HCT116 (cell line): Measurements from ENCODE around the gene ITGB7. TPM values are rescaled to one million over a fixed set of nuclear protein-coding genes. Genes with fewer than 3 reads are reported as not detected.

Experiments used
- ATAC-seq: fragments of 200-7000 bp; cut with Tn5 transposase; 2 replicates; pipeline ENCODE4 v1.9.1; 2020; ENCODE audit warnings: mild to moderate bottlenecking, moderate library complexity
- BruUV-seq: library from RNA; stranded (reverse); fragments of 400-500 nt; replicated peaks from 2 replicates; lab custom pipeline; 2021; lab: Mats Ljungman, UMichigan
- CTCF ChIA-PET: fragments of 300-600 bp; sonication (Branson Sonifier 250); formaldehyde crosslinking; loops from one replicate; lab custom pipeline; 2021; ENCODE audit warnings: antibody characterized with exemption; lab: Charles Lee
- POLR2A ChIA-PET: fragments of 300-600, 350-600 bp; sonication (Branson Sonifier 250); formaldehyde crosslinking; loops from one replicate; lab custom pipeline; 2021; ENCODE audit warnings: antibody characterized with exemption; lab: Charles Lee
- RAD21 ChIA-PET, 2 experiments: fragments of 300-600 bp; sonication (Branson Sonifier 250); formaldehyde crosslinking; loops; one replicate each; lab custom pipeline; 2023; ENCODE audit warnings: low total read pairs in 2 of 2; ENCODE audit not compliant: uncharacterized antibody in 2 of 2, unreplicated experiment in 2 of 2, low non-redundant PET in 1 of 2; lab: Charles Lee
- DNase-seq: peaks from one replicate; pipeline ENCODE4 v3.0.0-alpha.2; 2010; ENCODE audit warnings: low read depth, low spot score
- H2AFZ ChIP-seq: fragments of 200-600 bp; shearing (Covaris generic), sonication (generic); 2 replicates; pipeline ENCODE4 v1.6.1; 2017; ENCODE audit warnings: low read depth, mixed run types, mixed read lengths, antibody characterized with exemption, low read length; ENCODE audit not compliant: poor library complexity, severe bottlenecking
- H3K27ac ChIP-seq: 2 replicates; pipeline ENCODE4 v1.5.1; 2012; ENCODE audit warnings: low read depth, low read length
- H3K27me3 ChIP-seq: fragments of 200-600 bp; sonication (generic); 2 replicates; pipeline ENCODE4 v1.6.1; 2016; ENCODE audit warnings: mixed run types, low read length, mixed read lengths; ENCODE audit not compliant: insufficient read depth
- H3K36me3 ChIP-seq, 2 experiments: fragments of 200-500 bp in 1 of 2; fragments of 200-600 bp in 1 of 2; sonication (Bioruptor generic) in 1 of 2; sonication (generic) in 1 of 2; 2 replicates each; pipeline versions ENCODE4 v1.5.1 to v1.6.1; 2014 to 2016; ENCODE audit warnings: low read length in 2 of 2, inconsistent platforms in 1 of 2, mixed read lengths in 1 of 2, mixed run types in 1 of 2; ENCODE audit not compliant: insufficient read depth in 2 of 2, control insufficient read depth in 1 of 2
- H3K4me1 ChIP-seq, 2 experiments: fragments of 200-600 bp in 1 of 2; sonication (generic) in 1 of 2; 2 replicates each; pipeline versions ENCODE4 v1.5.1 to v1.6.1; 2012 to 2017; ENCODE audit warnings: low read length in 2 of 2, inconsistent platforms in 1 of 2, mild to moderate bottlenecking in 1 of 2, mixed read lengths in 1 of 2, mixed run types in 1 of 2, moderate library complexity in 1 of 2; ENCODE audit not compliant: insufficient read depth in 2 of 2, control insufficient read depth in 1 of 2
- H3K4me2 ChIP-seq: fragments of 200-600 bp; sonication (generic); 2 replicates; pipeline ENCODE4 v1.6.1; 2017; ENCODE audit warnings: mixed run types, low read length, mixed read lengths
- H3K4me3 ChIP-seq, 2 experiments: fragments of 200-600 bp in 1 of 2; sonication (generic) in 1 of 2; replicated peaks in 1 of 2; 2 replicates each; pipeline ENCODE4 v1.5.1; 2011 to 2016; ENCODE audit warnings: low read length in 2 of 2, control low read depth in 1 of 2, low read depth in 1 of 2, mild to moderate bottlenecking in 1 of 2, mixed read lengths in 1 of 2, mixed run types in 1 of 2
- H3K79me2 ChIP-seq: fragments of 200-600 bp; sonication (generic); 2 replicates; pipeline ENCODE4 v1.6.1; 2017; ENCODE audit warnings: mild to moderate bottlenecking, mixed run types, low read length, moderate library complexity, mixed read lengths; ENCODE audit not compliant: insufficient read depth
- H3K9ac ChIP-seq: fragments of 200-600 bp; sonication (generic); 2 replicates; pipeline ENCODE4 v1.6.1; 2016; ENCODE audit warnings: low read length, mixed read lengths
- H3K9me2 ChIP-seq: fragments of 200-600 bp; sonication (generic), shearing (Covaris generic); 2 replicates; pipeline ENCODE4 v1.6.1; 2017; ENCODE audit warnings: mixed run types, mild to moderate bottlenecking, moderate library complexity; ENCODE audit not compliant: insufficient read depth
- H3K9me3 ChIP-seq, 2 experiments: fragments of 200-500 bp in 1 of 2; fragments of 200-600 bp in 1 of 2; sonication (Bioruptor generic) in 1 of 2; sonication (generic) in 1 of 2; 2 replicates each; pipeline ENCODE4 v1.6.1; 2014 to 2017; ENCODE audit warnings: low read length in 2 of 2, mixed read lengths in 2 of 2, inconsistent platforms in 1 of 2, low read depth in 1 of 2, mild to moderate bottlenecking in 1 of 2, mixed run types in 1 of 2, moderate library complexity in 1 of 2; ENCODE audit not compliant: control insufficient read depth in 1 of 2, insufficient read depth in 1 of 2
- H4K20me1 ChIP-seq: fragments of 200-600 bp; sonication (generic), shearing (Covaris generic); 2 replicates; pipeline ENCODE4 v1.6.1; 2017; ENCODE audit warnings: mixed run types, mild to moderate bottlenecking, moderate library complexity; ENCODE audit not compliant: insufficient read depth
- CEBPB ChIP-seq: IDR thresholded peaks from 2 replicates; pipeline ENCODE4 v1.6.1; 2012; ENCODE audit warnings: low read depth
- CTCF ChIP-seq, 3 experiments: fragments of 200-600 bp in 1 of 3; sonication (generic) in 1 of 3; IDR thresholded peaks in 2 of 3; conservative IDR thresholded peaks in 1 of 3; 2 replicates each; pipeline ENCODE4 v1.5.1; 2012 to 2017; ENCODE audit warnings: low read depth in 2 of 3, low read length in 2 of 3, antibody characterized with exemption in 1 of 3, borderline replicate concordance in 1 of 3, control low read depth in 1 of 3, mild to moderate bottlenecking in 1 of 3, mixed read lengths in 1 of 3, mixed run types in 1 of 3, moderate library complexity in 1 of 3; ENCODE audit not compliant: insufficient read depth in 1 of 3
- ELF1 ChIP-seq: IDR thresholded peaks from 2 replicates; pipeline ENCODE4 v1.6.1; 2012; ENCODE audit warnings: low read depth, borderline replicate concordance
- EZH2 ChIP-seq: fragments of 200-600 bp; sonication (generic); IDR thresholded peaks from 2 replicates; pipeline ENCODE4 v1.6.1; 2017; ENCODE audit warnings: antibody characterized with exemption, mixed run types
- JUND ChIP-seq: IDR thresholded peaks from 2 replicates; pipeline ENCODE4 v1.6.1; 2012
- MAX ChIP-seq: IDR thresholded peaks from 2 replicates; pipeline ENCODE4 v1.6.1; 2012
- POLR2AphosphoS5 ChIP-seq: IDR thresholded peaks from 2 replicates; pipeline ENCODE4 v1.6.1; 2011; ENCODE audit warnings: mild to moderate bottlenecking, low read depth, low read length, moderate library complexity
- REST ChIP-seq: IDR thresholded peaks from 2 replicates; pipeline ENCODE4 v1.6.1; 2012; ENCODE audit warnings: low read depth
- SIN3A ChIP-seq: IDR thresholded peaks from 2 replicates; pipeline ENCODE4 v1.6.1; 2012; ENCODE audit warnings: low read depth
- SP1 ChIP-seq: IDR thresholded peaks from 2 replicates; pipeline ENCODE4 v1.6.1; 2012; ENCODE audit warnings: low read depth
- SRF ChIP-seq: IDR thresholded peaks from 2 replicates; pipeline ENCODE4 v1.6.1; 2012; ENCODE audit warnings: low read depth
- ZBTB33 ChIP-seq: IDR thresholded peaks from 2 replicates; pipeline ENCODE4 v1.6.1; 2011; ENCODE audit warnings: mild to moderate bottlenecking, low read length, moderate library complexity; ENCODE audit not compliant: insufficient replicate concordance; ENCODE audit errors: extremely low read depth
- intact Hi-C: fragments of 100-400 bp; cut with micrococcal nuclease; formaldehyde crosslinking; loops from 2 replicates; pipeline ENCODE4 v1.10.0; 2022
- total RNA-seq: library from RNA; stranded (reverse); gene quantifications from one replicate; pipeline ENCODE4 v1.2.1, GENCODE V29; 2021; ENCODE audit not compliant: unreplicated experiment

Gene ITGB7
- total RNA-seq, 1 experiment from 2014 or later, result 1.9 TPM

- H3K4me1 ChIP-seq, result peaks cover 3 to 28% of the 10 kb centered on the region in 2 experiments; a peak in 3 of 4 replicates
- no peak overlapping the region for H3K4me3 ChIP-seq
- ATAC-seq, result no peak
- H3K36me3 ChIP-seq, result no peaks in the 10 kb centered on the region
- TF ChIP-seq EZH2 (no peak), JUND (no peak), SIN3A (no peak), ZBTB33 (no peak)
- TF ChIP-seq, all 23 proteins: peak for 0
- BruUV-seq, result no TSS peak
- Histone ChIP-seq H3K27ac (no peak overlapping the region), H3K9me3 (no peaks in the 10 kb centered on the region), H3K27me3 (no peaks in the 10 kb centered on the region), H3K9ac (no peak overlapping the region), H2AFZ (no peak overlapping the region), H3K79me2 (no peaks in the 10 kb centered on the region), H3K9me2 (no peaks in the 10 kb centered on the region), H4K20me1 (no peaks in the 10 kb centered on the region), H3K4me2 (no peak overlapping the region)
- CTCF ChIA-PET, result no interaction called here
- intact Hi-C loops, result no loop called here
- DNase-seq, result no peak
- RAD21 ChIA-PET, result no interaction called here
- POLR2A ChIA-PET, result no interaction called here
Observed at GRCh38 chr12:53200458-53201176, 6.4 kb downstream of the ITGB7 start.

GRCh38 chr12:53200107-53200457 lies 7.0 kb downstream of the ITGB7 start:
- Histone ChIP-seq H2AFZ (no peak overlapping the region), H3K4me2 (no peak overlapping the region), H3K27ac (no peak overlapping the region), H3K9me2 (no peaks in the 10 kb centered on the region), H3K36me3 (no peaks in the 10 kb centered on the region), H3K4me3 (no peak overlapping the region), H3K9me3 (no peaks in the 10 kb centered on the region), H4K20me1 (no peaks in the 10 kb centered on the region), H3K79me2 (no peaks in the 10 kb centered on the region), H3K9ac (no peak overlapping the region), H3K27me3 (no peaks in the 10 kb centered on the region), H3K4me1 (peaks cover 3 to 26% of the 10 kb centered on the region in 2 experiments; a peak in 3 of 4 replicates)
- no peak for DNase-seq
- ChIA-PET POLR2A (no interaction called here), RAD21 (no interaction called here), CTCF (no interaction called here)
- no TSS peak for BruUV-seq
- intact Hi-C loops, result no loop called here
- no peak for ATAC-seq
- TF ChIP-seq POLR2AphosphoS5, result no peak
- no peak for TF ChIP-seq ELF1
- no peak for TF ChIP-seq REST
- TF ChIP-seq MAX, result no peak
- no peak for TF ChIP-seq CTCF (IDR thresholded peaks at IDR 0.05 in 2 of 3, conservative IDR thresholded peaks at IDR 0.05 in 1 of 3; ENCODE audit: borderline replicate concordance in 1 of 3, insufficient read depth in 1 of 3, low read depth in 2 of 3, low read length in 2 of 3)
- TF ChIP-seq SIN3A, result no peak
- TF ChIP-seq SP1, result no peak
- TF ChIP-seq EZH2, result no peak
- no peak for TF ChIP-seq SRF
- TF ChIP-seq CEBPB, result no peak
